Adipocyte (in vitro differentiated cells): ENCODE results near the gene VAV3.
"Not testable (repeated sequence)": the region's sequence is repeated elsewhere in the genome, so short reads cannot be mapped to it uniquely, and the experiment has no call there.

ENCODE experiments used
- DNase-seq: peaks from one replicate; pipeline ENCODE4 v3.0.0-alpha.2; 2015; ENCODE audit warnings: low read depth
- H3K27me3 ChIP-seq: replicated peaks from 2 replicates; pipeline ENCODE4 v1.7.0; 2013; ENCODE audit warnings: mild to moderate bottlenecking, low read length, moderate library complexity; ENCODE audit not compliant: control insufficient read depth, insufficient read depth
- H3K36me3 ChIP-seq: 2 replicates; pipeline ENCODE4 v1.7.0; 2013; ENCODE audit warnings: low read length, mild to moderate bottlenecking, moderate library complexity; ENCODE audit not compliant: control insufficient read depth, insufficient read depth, severe bottlenecking
- H3K4me1 ChIP-seq: 2 replicates; pipeline ENCODE4 v1.7.0; 2013; ENCODE audit warnings: mild to moderate bottlenecking, low read length, moderate library complexity; ENCODE audit not compliant: control insufficient read depth, insufficient read depth
- H3K4me3 ChIP-seq: 2 replicates; pipeline ENCODE4 v1.7.0; 2013; ENCODE audit warnings: mild to moderate bottlenecking, low read length, moderate library complexity
- H3K9ac ChIP-seq: 2 replicates; pipeline ENCODE4 v1.7.0; 2013; ENCODE audit warnings: mild to moderate bottlenecking, low read length, moderate library complexity
- H3K9me3 ChIP-seq: 2 replicates; pipeline ENCODE4 v1.7.0; 2013; ENCODE audit warnings: mild to moderate bottlenecking, low read length, moderate library complexity; ENCODE audit not compliant: control insufficient read depth

The VAV3 gene

GRCh38 chr1:107766533-107766932, 198.4 kb downstream of the VAV3 start:
- no peak overlapping the region for H3K4me3 ChIP-seq
- H3K9ac ChIP-seq: no peak overlapping the region
- H3K9me3 ChIP-seq: no peaks in the 10 kb centered on the region
- H3K4me1 ChIP-seq: no peaks in the 10 kb centered on the region
- H3K36me3 ChIP-seq: no peaks in the 10 kb centered on the region
- H3K27me3 ChIP-seq: no peaks in the 10 kb centered on the region
- DNase-seq: no peak

DNA sequence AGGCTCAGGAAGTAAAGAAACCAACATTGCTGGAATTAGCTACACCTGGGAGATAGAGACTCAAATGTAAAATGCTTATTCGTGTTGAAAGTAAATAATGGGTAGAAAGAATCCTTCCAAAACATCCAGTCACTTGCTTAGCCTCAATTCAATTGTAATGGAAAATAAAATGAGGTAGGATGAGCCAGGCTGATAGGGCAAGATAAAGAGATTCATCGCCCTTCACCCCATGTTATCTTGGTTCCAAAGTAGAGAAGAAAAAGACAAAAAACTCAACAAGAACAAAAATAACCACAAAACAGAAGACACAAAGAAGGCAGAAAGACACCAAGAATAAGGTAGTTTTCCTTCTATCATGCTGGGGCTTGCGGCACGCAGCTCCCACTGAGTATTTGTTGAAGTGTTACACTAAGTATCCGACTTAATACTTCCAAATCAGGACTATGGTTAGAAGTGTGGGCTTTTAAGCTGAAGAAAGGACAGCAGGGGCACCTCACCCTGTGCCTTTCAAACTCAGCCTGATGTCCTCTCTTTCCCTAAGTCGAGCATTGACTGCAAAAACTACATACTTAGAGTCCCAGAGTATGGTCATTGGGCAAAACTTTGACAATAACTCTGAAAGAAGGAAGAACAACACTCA, 202.1 kb downstream of the VAV3 start:
- no peak for DNase-seq
- Histone ChIP-seq H3K4me1 (no peaks in the 10 kb centered on the region), H3K36me3 (no peaks in the 10 kb centered on the region), H3K4me3 (no peak overlapping the region), H3K9me3 (no peaks in the 10 kb centered on the region), H3K9ac (no peak overlapping the region), H3K27me3 (no peaks in the 10 kb centered on the region)

- no peaks in the 10 kb centered on the region for H3K36me3 ChIP-seq
- DNase-seq: no peak
- H3K4me3 ChIP-seq: no peak overlapping the region
- H3K27me3 ChIP-seq: no peaks in the 10 kb centered on the region
- H3K4me1 ChIP-seq: no peaks in the 10 kb centered on the region
- H3K9ac ChIP-seq: no peak overlapping the region
- H3K9me3 ChIP-seq: no peaks in the 10 kb centered on the region
Measured at GRCh38 chr1:107760065-107760464, 204.9 kb downstream of the VAV3 start.

DNA sequence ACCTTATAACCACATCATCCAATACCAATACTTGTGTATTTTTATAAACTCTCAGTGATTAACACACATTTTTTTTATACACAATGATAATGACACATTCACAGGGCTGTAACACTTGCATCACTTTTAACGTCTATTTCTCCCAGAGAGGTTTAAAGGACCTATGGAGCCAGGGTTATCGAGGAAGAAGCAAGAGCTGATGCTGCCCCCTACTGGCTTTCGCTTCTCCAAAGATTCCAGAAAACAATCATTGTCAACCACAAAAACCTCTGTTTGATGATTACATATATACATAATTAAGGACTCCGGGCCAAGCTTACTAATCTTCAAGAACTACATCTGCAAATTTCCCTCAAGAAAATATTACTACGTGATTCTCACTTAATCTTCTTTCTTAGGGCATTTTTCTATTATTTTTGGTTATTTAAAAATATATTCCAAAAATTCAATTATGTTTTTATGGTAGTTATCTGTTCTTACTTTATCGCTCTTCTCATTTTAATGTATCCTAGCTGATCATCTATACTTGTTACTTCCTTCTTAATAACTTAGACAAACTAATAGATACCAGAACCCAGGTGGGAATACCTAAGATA, 214.5 kb downstream of the VAV3 start:
- H3K36me3 ChIP-seq: no peaks in the 10 kb centered on the region
- H3K4me1 ChIP-seq: no peaks in the 10 kb centered on the region
- no peaks in the 10 kb centered on the region for H3K9me3 ChIP-seq
- H3K27me3 ChIP-seq: no peaks in the 10 kb centered on the region
- no peak overlapping the region for H3K9ac ChIP-seq
- no peak overlapping the region for H3K4me3 ChIP-seq
- peak; percentile 92 for DNase-seq

DNA sequence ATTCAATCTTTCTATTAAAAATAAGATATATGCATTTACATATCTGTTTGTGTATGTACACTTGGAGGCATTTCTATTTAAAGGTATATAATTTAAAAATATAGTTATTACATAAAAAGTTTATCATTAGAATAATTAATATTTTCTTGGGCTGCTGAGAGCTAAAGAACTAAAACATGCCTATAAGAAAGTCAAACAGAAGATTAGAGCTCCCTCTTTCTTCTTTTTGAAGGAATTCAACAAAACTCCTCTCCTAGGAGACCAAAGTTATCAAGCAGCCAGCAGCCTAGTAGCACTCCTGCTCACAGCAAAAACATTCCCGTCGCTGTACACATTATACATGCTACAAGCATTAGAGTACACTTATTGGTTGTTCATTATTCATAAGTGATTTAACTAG, 216.4 kb downstream of the VAV3 start:
- H3K9ac ChIP-seq: no peak overlapping the region
- no peaks in the 10 kb centered on the region for H3K27me3 ChIP-seq
- H3K36me3 ChIP-seq: no peaks in the 10 kb centered on the region
- no peaks in the 10 kb centered on the region for H3K9me3 ChIP-seq
- no peak overlapping the region for H3K4me3 ChIP-seq
- H3K4me1 ChIP-seq: no peaks in the 10 kb centered on the region
- DNase-seq: peak; percentile 73

DNA sequence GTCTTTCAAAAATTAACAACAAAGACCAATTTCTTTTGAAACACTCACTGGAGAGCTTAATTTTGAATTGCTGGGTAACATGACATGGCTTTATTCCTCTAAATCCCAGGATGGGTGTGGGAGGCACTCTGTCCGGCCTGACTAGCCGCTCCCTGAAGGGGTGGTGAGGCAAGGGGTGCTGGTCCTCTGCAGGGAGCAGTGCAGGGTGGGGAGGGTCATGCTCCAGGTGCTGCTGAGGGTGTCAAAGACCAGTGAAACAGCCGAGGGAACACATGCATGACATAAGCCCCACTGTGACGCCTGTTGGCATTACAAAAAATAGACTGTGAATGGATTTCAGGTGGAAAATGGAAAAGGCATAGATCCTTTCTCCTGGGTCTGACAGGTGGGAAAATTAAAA, 223.7 kb downstream of the VAV3 start:
- no peak overlapping the region for H3K9ac ChIP-seq
- H3K4me1 ChIP-seq: no peaks in the 10 kb centered on the region
- H3K27me3 ChIP-seq: no peaks in the 10 kb centered on the region
- H3K4me3 ChIP-seq: no peak overlapping the region
- no peaks in the 10 kb centered on the region for H3K36me3 ChIP-seq
- no peaks in the 10 kb centered on the region for H3K9me3 ChIP-seq
- DNase-seq: no peak

DNA sequence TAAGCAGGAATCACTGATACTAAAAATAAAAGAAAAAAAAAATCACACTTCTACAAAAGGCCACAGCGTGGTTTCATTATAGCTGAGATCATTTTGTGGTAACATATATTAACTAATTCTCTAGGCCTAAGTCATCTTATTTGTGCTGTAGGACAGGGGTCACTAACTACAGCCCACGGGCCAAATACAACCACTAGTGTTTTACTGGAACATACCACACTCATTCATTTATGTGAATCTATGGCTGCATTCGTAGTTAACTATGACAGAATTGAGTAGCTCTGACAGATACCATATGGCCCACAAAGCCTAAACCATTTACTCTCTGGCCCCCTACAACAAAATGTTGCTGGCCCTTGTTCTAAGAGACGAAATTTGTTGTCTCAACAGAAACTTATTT, 224.4 kb downstream of the VAV3 start:
- peak; percentile 58 for DNase-seq
- Histone ChIP-seq H3K36me3 (no peaks in the 10 kb centered on the region), H3K4me3 (no peak overlapping the region), H3K9ac (no peak overlapping the region), H3K27me3 (no peaks in the 10 kb centered on the region), H3K4me1 (no peaks in the 10 kb centered on the region), H3K9me3 (no peaks in the 10 kb centered on the region)

DNA sequence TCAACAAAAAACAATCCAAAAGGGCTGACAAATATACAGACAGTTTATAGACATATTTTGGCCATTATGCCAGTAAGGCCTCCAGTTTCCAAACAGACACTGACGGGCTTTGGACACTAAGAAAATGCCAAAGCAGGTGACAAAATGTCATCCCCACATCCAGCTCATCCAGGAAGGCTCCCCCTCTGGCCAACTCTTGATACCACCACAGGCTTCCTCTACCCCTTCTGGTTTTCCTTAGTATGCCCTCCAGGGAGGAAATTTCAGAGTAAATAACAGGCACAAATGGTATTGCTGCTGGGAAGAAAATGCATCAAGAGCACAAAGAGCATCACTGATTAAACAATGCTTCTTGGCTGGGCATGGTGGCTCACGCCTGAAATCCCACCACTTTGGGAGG, 225.3 kb downstream of the VAV3 start:
- H3K9me3 ChIP-seq: no peaks in the 10 kb centered on the region
- no peaks in the 10 kb centered on the region for H3K36me3 ChIP-seq
- no peaks in the 10 kb centered on the region for H3K27me3 ChIP-seq
- no peak overlapping the region for H3K9ac ChIP-seq
- no peak for DNase-seq
- no peaks in the 10 kb centered on the region for H3K4me1 ChIP-seq
- no peak overlapping the region for H3K4me3 ChIP-seq

GRCh38 chr1:107739201-107739600, 225.8 kb downstream of the VAV3 start:
- no peak for DNase-seq
- Histone ChIP-seq H3K27me3 (no peaks in the 10 kb centered on the region), H3K9me3 (peaks cover 1% of the 10 kb centered on the region)

DNA sequence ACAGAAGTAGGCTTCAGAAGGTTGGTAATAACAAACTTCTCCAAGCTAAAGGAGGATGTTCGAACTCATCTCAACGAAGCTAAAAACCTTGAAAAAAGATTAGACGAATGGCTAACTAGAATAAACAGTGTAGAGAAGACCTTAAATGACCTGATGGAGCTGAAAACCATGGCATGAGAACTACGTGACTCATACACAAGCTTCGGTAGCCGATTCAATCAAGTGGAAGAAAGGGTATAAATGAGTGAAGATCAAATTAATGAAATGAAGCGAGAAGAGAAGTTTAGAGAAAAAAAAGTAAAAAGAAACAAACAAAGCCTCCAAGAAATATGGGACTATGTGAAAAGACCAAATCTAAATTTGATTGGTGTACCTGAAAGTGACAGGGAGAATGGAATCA, 231.6 kb downstream of the VAV3 start:
- not testable (repeated sequence) for H3K27me3 ChIP-seq, H3K4me3 ChIP-seq, H3K36me3 ChIP-seq, H3K4me1 ChIP-seq, H3K9ac ChIP-seq, DNase-seq, H3K9me3 ChIP-seq

More at GRCh38 chr1:107739201-107739600, 225.8 kb downstream of the VAV3 start:
- H3K4me3 ChIP-seq: no peak overlapping the region
- no peak overlapping the region for H3K9ac ChIP-seq
- H3K36me3 ChIP-seq: no peaks in the 10 kb centered on the region
- no peaks in the 10 kb centered on the region for H3K4me1 ChIP-seq

DNA sequence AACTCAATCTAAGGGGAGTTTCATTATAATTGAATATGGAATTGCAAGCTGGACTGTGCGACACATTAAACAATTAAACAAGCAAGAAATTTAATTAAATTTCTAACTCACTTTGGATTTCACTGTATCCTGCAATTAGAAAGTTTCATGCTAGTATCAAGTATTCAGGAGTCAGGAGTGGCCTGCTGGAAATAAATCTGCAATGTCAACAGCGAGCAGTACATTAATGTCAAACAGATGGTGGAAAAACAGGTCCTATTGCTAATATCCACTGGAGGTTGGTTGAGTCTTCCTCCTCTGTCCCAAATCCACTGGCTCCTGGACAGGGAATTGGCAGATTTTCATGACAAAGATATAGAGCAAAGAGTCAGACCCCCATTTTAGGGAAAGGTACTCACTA, 237.1 kb downstream of the VAV3 start:
- Histone ChIP-seq H3K4me1 (peaks cover 10% of the 10 kb centered on the region), H3K9ac (no peak overlapping the region), H3K9me3 (no peaks in the 10 kb centered on the region), H3K36me3 (no peaks in the 10 kb centered on the region), H3K27me3 (no peaks in the 10 kb centered on the region), H3K4me3 (no peak overlapping the region)
- peak; percentile 41 for DNase-seq

GRCh38 chr1:107726860-107727259, 238.1 kb downstream of the VAV3 start:
- H3K4me1 ChIP-seq: peaks cover 10% of the 10 kb centered on the region
- no peak overlapping the region for H3K9ac ChIP-seq
- no peaks in the 10 kb centered on the region for H3K9me3 ChIP-seq
- H3K27me3 ChIP-seq: no peaks in the 10 kb centered on the region
- H3K4me3 ChIP-seq: no peak overlapping the region
- H3K36me3 ChIP-seq: no peaks in the 10 kb centered on the region
- no peak for DNase-seq
